Measurements from ENCODE around the gene GIT2. TPM values are rescaled to one million over a fixed set of nuclear protein-coding genes. Genes with fewer than 3 reads are reported as not detected.

Gene GIT2
- total RNA-seq, 1 experiment from 2014 or later = 40.0 TPM

- BruUV-seq (replicated peaks) = no TSS peak
- ATAC-seq (no peak), DNase-seq (ENCODE audit: low read depth, low spot score) (no peak)
- Histone ChIP-seq H3K4me3 (ENCODE audit: low read depth in 2 of 2, low read length in 2 of 2) (no peak overlapping the region), H3K4me1 (ENCODE audit: control insufficient read depth, insufficient read depth, low read length) (no peaks in the 10 kb centered on the region), H3K27me3 (ENCODE audit: control insufficient read depth, insufficient read depth, low read length) (no peaks in the 10 kb centered on the region), H3K27ac (ENCODE audit: low read length) (no peak overlapping the region), H3K36me3 (ENCODE audit: control insufficient read depth, insufficient read depth, low read length) (peaks cover 5% of the 10 kb centered on the region; the same call in 1 of the 2 replicates), H3K9me3 (ENCODE audit: control insufficient read depth, insufficient read depth, low read depth, low read length) (no peaks in the 10 kb centered on the region)
- ChIA-PET POLR2A (no interaction called here), CTCF (no interaction called here)
- TF ChIP-seq REST (IDR thresholded peaks at IDR 0.05; ENCODE audit: insufficient read depth in 1 of 2, low read depth in 2 of 2, low read length in 1 of 2) = no peak
- no peak for TF ChIP-seq SIN3A (IDR thresholded peaks at IDR 0.05; ENCODE audit: borderline replicate concordance, insufficient read depth, low read depth, low read length)
- TF ChIP-seq POLR2AphosphoS5 (IDR thresholded peaks at IDR 0.05; ENCODE audit: low read depth, low read length) = no peak
- no peak for TF ChIP-seq TCF7L2 (IDR thresholded peaks at IDR 0.05; ENCODE audit: low read depth, low read length)
- no peak for TF ChIP-seq CTCF (IDR thresholded peaks at IDR 0.05)
- in situ Hi-C loops (cut with HindIII; ENCODE audit: low pct_unique_long_range_greater_than_20kb, low sequenced_read_pairs) = no loop called here
- intact Hi-C loops (cut with micrococcal nuclease; ENCODE audit: unreplicated experiment) = no loop called here
These were observed 7.3 kb downstream of the GIT2 start for GRCh38 chr12:109988903-109989302.

GRCh38 chr12:109988274-109988673 is 7.9 kb downstream of the GIT2 start:
- ATAC-seq (no peak), DNase-seq (ENCODE audit: low read depth, low spot score) (no peak)
- CTCF ChIA-PET = no interaction called here
- no TSS peak for BruUV-seq (replicated peaks)
- H3K9me3 ChIP-seq (ENCODE audit: control insufficient read depth, insufficient read depth, low read depth, low read length) = no peaks in the 10 kb centered on the region
- no peaks in the 10 kb centered on the region for H3K27me3 ChIP-seq (ENCODE audit: control insufficient read depth, insufficient read depth, low read length)
- no peak overlapping the region for H3K4me3 ChIP-seq (ENCODE audit: low read depth in 2 of 2, low read length in 2 of 2)
- H3K36me3 ChIP-seq (ENCODE audit: control insufficient read depth, insufficient read depth, low read length) = peaks cover 5% of the 10 kb centered on the region; the same call in 1 of the 2 replicates
- intact Hi-C loops (cut with micrococcal nuclease; ENCODE audit: unreplicated experiment) = no loop called here
- TF ChIP-seq SIN3A (IDR thresholded peaks at IDR 0.05; ENCODE audit: borderline replicate concordance, insufficient read depth, low read depth, low read length) = no peak
- TF ChIP-seq POLR2AphosphoS5 (IDR thresholded peaks at IDR 0.05; ENCODE audit: low read depth, low read length) = no peak
- no peak for TF ChIP-seq TCF7L2 (IDR thresholded peaks at IDR 0.05; ENCODE audit: low read depth, low read length)
- no peak for TF ChIP-seq REST (IDR thresholded peaks at IDR 0.05; ENCODE audit: insufficient read depth in 1 of 2, low read depth in 2 of 2, low read length in 1 of 2)
- TF ChIP-seq CTCF (IDR thresholded peaks at IDR 0.05) = no peak
- in situ Hi-C loops (cut with HindIII; ENCODE audit: low pct_unique_long_range_greater_than_20kb, low sequenced_read_pairs) = no loop called here
- no peaks in the 10 kb centered on the region for H3K4me1 ChIP-seq (ENCODE audit: control insufficient read depth, insufficient read depth, low read length)
- H3K27ac ChIP-seq (ENCODE audit: low read length) = no peak overlapping the region
- POLR2A ChIA-PET = no interaction called here

Data from Panc1 (cell line).